CD8-positive, alpha-beta memory T cell (primary cell): ENCODE measurements around the gene ITPK1. TPM values are rescaled to one million over a fixed set of nuclear protein-coding genes. Genes with fewer than 3 reads are reported as not detected.

ENCODE experiments used
- CTCF ChIA-PET: fragments of 350-600 bp; sonication (Branson Sonifier 250); formaldehyde crosslinking; loops from one replicate; lab custom pipeline; 2021; ENCODE audit warnings: antibody characterized with exemption; lab: Charles Lee
- POLR2A ChIA-PET: fragments of 350-600 bp; sonication (Branson Sonifier 250); formaldehyde crosslinking; loops from one replicate; lab custom pipeline; 2021; ENCODE audit warnings: antibody characterized with exemption; lab: Charles Lee
- DNase-seq, 5 donors: peaks; one replicate each; pipeline versions ENCODE4 v3.0.0 to v3.0.0-alpha.2; 2020 to 2022; ENCODE audit warnings: mixed read lengths in 1 of 5
- H3K27ac ChIP-seq: one replicate; pipeline ENCODE4 v1.7.0; 2013; ENCODE audit warnings: low read depth, mild to moderate bottlenecking, low read length, moderate library complexity
- H3K27me3 ChIP-seq: 2 replicates; pipeline ENCODE4 v1.7.0; 2013; ENCODE audit warnings: low read length, mild to moderate bottlenecking; ENCODE audit not compliant: insufficient read depth, poor library complexity, severe bottlenecking
- H3K36me3 ChIP-seq: 2 replicates; pipeline ENCODE4 v1.7.0; 2013; ENCODE audit warnings: mild to moderate bottlenecking, low read length, moderate library complexity; ENCODE audit not compliant: insufficient read depth
- H3K4me1 ChIP-seq: 2 replicates; pipeline ENCODE4 v1.7.0; 2013; ENCODE audit warnings: mild to moderate bottlenecking, low read length, moderate library complexity; ENCODE audit not compliant: insufficient read depth
- H3K4me3 ChIP-seq: 2 replicates; pipeline ENCODE4 v1.7.0; 2013; ENCODE audit warnings: mild to moderate bottlenecking, low read length
- H3K9me3 ChIP-seq: 2 replicates; pipeline ENCODE4 v1.7.0; 2013; ENCODE audit warnings: mild to moderate bottlenecking, low read length
- H3K27ac Mint-ChIP-seq, 8 donors: one replicate each; pipeline ENCODE4 v1.8.0; 2020 to 2021; ENCODE audit warnings: mixed read lengths in 8 of 8, mild to moderate bottlenecking in 6 of 8, inconsistent platforms in 3 of 8, moderate library complexity in 3 of 8
- H3K27me3 Mint-ChIP-seq, 2 donors: one replicate each; pipeline ENCODE4 v1.8.0; 2020 to 2021; ENCODE audit warnings: mixed read lengths in 2 of 2, mild to moderate bottlenecking in 1 of 2, moderate library complexity in 1 of 2
- H3K36me3 Mint-ChIP-seq, 3 donors: one replicate each; pipeline ENCODE4 v1.8.0; 2020 to 2021; ENCODE audit warnings: mixed read lengths in 3 of 3, inconsistent platforms in 1 of 3, mild to moderate bottlenecking in 1 of 3
- H3K4me1 Mint-ChIP-seq, 3 donors: one replicate each; pipeline ENCODE4 v1.8.0; 2020 to 2021; ENCODE audit warnings: mixed read lengths in 3 of 3, inconsistent platforms in 1 of 3, mild to moderate bottlenecking in 1 of 3
- H3K4me3 Mint-ChIP-seq, 7 donors: one replicate each; pipeline ENCODE4 v1.8.0; 2020 to 2021; ENCODE audit warnings: mixed read lengths in 7 of 7, mild to moderate bottlenecking in 6 of 7, moderate library complexity in 4 of 7, inconsistent platforms in 2 of 7
- H3K9me3 Mint-ChIP-seq, 5 donors: one replicate each; pipeline ENCODE4 v1.8.0; 2020 to 2022; ENCODE audit warnings: mixed read lengths in 5 of 5, mild to moderate bottlenecking in 3 of 5, moderate library complexity in 2 of 5, inconsistent platforms in 1 of 5
- polyA plus RNA-seq: library from polyadenylated mRNA; unstranded; fragments of 300-500 nt; fragmentation: Illumina TruSeq; gene quantifications from one replicate; pipeline ENCODE4 v1.2.3, GENCODE V29; 2021
- total RNA-seq, 2 experiments: library from RNA; stranded (reverse); gene quantifications; one replicate each; pipeline ENCODE4 v1.2.3, GENCODE V29; 2021

Gene ITPK1
- total and polyA plus RNA-seq, 3 experiments from 2014 or later: 40.4 to 75.1 (median 66.1) TPM

DNA sequence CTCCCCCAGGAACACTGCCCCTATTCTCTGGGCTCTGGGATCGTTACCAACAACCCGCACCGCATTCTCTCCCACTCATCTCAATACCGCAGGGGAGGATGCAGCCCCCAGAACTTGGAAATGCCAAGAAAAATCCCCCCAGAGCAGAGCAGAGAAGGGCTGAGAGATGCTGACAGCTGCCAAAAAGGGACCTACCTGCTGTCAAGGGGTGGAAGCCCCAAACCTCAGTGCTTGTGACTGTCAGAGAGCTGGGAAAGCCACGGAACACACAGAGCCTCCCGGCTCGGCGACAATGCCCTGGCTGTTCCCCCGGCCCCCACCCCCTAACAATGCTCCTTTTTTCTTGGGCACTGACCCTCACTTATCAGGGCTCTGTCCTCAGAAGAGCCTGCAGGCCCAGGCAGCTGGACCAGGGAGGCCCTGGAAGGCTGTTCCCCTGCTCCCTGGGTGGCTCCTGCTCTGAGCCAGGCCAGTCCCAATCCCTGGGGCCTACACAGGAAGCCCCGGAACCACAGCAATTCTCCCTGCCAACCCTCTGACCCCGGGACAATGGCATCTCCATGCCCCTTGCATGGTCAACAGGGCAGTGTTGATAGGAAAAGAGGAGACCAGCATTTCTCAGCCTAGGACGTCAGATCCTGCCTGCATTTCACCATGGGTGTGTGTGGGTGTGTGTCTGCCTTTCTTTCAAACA, 78.9 kb downstream of the ITPK1 start:
- H3K9me3 Mint-ChIP-seq: no peaks in the 10 kb centered on the region

DNA sequence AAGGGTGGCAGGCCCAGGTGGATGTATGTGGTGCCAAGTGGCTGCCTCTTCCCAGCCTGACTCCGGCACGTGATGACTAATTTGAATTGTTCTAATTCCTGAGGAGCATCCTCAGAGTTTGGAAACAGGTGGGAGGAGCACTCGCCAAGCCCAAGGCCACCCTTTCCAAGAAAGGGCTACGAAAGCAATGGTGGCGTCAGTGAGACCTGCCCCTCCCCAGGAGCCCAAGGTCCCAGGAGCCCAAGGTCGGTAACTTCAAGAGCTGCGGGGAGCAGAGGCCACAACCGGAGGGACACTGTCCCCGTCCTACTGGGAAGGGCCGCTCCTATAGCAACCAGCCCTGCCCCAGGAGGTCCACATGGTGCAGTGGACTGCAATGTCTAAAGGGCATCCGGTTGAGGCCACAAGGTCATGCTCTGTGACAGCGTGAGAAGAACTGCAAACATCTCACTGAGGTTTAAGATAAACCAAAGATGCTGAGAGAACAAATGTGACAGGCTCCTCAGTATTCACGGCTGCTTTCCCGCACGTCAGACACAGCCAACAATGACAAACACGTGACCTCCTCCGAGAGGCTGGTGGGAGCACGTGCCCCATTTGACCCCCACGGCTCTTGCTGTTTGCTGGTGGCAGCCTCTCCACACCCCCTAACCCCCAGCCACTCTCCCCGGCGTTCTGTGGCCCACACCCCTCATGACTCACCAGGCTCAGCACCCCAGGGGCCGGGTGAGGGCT, 79.6 kb downstream of the ITPK1 start:
- Mint-ChIP-seq H3K4me3 (no peak overlapping the region), H3K27ac (peak overlapping the region in 6 of 8 donors; percentile 68 to 88 (median 73)), H3K36me3 (no peaks in the 10 kb centered on the region), H3K27me3 (no peaks in the 10 kb centered on the region), H3K4me1 (peaks cover 42 to 68% (median 50%) of the 10 kb centered on the region in 3 donors), H3K9me3 (no peaks in the 10 kb centered on the region)
- H3K4me1 ChIP-seq: peaks cover 25% of the 10 kb centered on the region
- DNase-seq: peak in 2 of 5 donors; percentile 20 to 61
- H3K27me3 ChIP-seq: no peaks in the 10 kb centered on the region
- CTCF ChIA-PET: interaction anchor here (0.6 kb wide), 1 partner anchor 96 kb away, joined by 3 read pairs; no protein-coding TSS in a partner anchor
- H3K36me3 ChIP-seq: no peaks in the 10 kb centered on the region
- POLR2A ChIA-PET: no interaction called here
- no peak overlapping the region for H3K4me3 ChIP-seq
- H3K27ac ChIP-seq: no peak overlapping the region
- no peaks in the 10 kb centered on the region for H3K9me3 ChIP-seq

More for the DNA sequence above, 78.9 kb downstream of the ITPK1 start:
- ChIA-PET CTCF (no interaction called here), POLR2A (no interaction called here)
- Histone ChIP-seq H3K9me3 (no peaks in the 10 kb centered on the region), H3K27me3 (no peaks in the 10 kb centered on the region), H3K27ac (no peak overlapping the region), H3K36me3 (no peaks in the 10 kb centered on the region), H3K4me3 (no peak overlapping the region), H3K4me1 (peaks cover 25% of the 10 kb centered on the region)
- Mint-ChIP-seq H3K4me1 (peaks cover 47 to 75% (median 57%) of the 10 kb centered on the region in 3 donors), H3K4me3 (no peak overlapping the region), H3K27ac (peak overlapping the region; percentile 65 to 90 (median 76)), H3K27me3 (no peaks in the 10 kb centered on the region), H3K36me3 (no peaks in the 10 kb centered on the region)
- DNase-seq: no peak

DNA sequence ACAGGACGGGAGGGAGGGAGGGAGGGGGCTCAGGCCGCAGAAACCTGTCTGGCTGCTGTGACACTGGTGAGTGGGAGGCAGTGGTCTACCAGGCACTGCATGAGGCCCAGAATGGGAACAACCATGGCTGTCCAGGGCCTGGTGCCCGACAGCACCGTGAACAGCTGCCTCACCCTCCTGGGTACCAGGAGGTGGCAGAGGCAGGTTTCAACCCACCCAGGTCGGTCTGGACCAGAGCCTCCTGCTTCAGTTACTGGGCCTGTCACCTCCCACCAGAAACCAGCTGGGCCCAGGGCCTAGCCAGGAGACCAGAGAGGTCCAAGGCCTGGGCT, 80.2 kb downstream of the ITPK1 start:
- DNase-seq: no peak
- H3K27ac ChIP-seq: no peak overlapping the region
- Mint-ChIP-seq H3K4me3 (no peak overlapping the region), H3K27me3 (no peaks in the 10 kb centered on the region), H3K9me3 (no peaks in the 10 kb centered on the region), H3K4me1 (peaks cover 38 to 62% (median 45%) of the 10 kb centered on the region in 3 donors), H3K27ac (peak overlapping the region in 2 of 8 donors; percentile 78 to 84), H3K36me3 (no peaks in the 10 kb centered on the region)
- ChIA-PET POLR2A (no interaction called here), CTCF (interaction anchor here (0.6 to 3.6 kb wide), 3 partner anchors 30 to 97 kb away, joined by 3 to 29 read pairs (median 7); partner anchors contain the start of gene ITPK1)
- H3K27me3 ChIP-seq: no peaks in the 10 kb centered on the region
- H3K9me3 ChIP-seq: no peaks in the 10 kb centered on the region
- peaks cover 25% of the 10 kb centered on the region for H3K4me1 ChIP-seq
- H3K36me3 ChIP-seq: no peaks in the 10 kb centered on the region
- no peak overlapping the region for H3K4me3 ChIP-seq

DNA sequence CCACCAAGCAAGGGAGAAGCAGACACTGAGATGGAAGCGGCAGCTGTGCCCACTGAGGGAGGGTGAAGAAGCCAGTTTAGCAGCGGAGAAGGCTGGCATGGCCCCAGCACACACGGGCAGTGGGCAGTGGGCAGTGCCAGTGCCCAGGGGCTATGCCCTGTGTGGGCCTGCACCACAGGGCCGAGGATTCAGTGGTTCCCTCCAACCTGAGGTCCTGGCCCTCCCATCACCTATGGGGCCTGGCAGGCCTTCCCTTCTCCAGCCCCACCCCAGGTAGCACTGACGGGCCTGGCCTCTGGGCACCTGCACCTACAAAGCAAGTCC, 81.1 kb downstream of the ITPK1 start:
- no peaks in the 10 kb centered on the region for H3K36me3 ChIP-seq
- no peaks in the 10 kb centered on the region for H3K9me3 ChIP-seq
- no peak overlapping the region for H3K27ac ChIP-seq
- Mint-ChIP-seq H3K36me3 (peaks cover 0 to 4% (median 0%) of the 10 kb centered on the region in 3 donors), H3K9me3 (no peaks in the 10 kb centered on the region), H3K4me1 (peaks cover 40 to 58% (median 43%) of the 10 kb centered on the region in 3 donors), H3K27me3 (no peaks in the 10 kb centered on the region), H3K4me3 (peak overlapping the region in 4 of 7 donors; percentile 65 to 74 (median 69)), H3K27ac (peak overlapping the region; percentile 69 to 95 (median 88))
- CTCF ChIA-PET: interaction anchor here (0.7 to 3.6 kb wide), 9 partner anchors 8 to 97 kb away, joined by 3 to 29 read pairs (median 3); partner anchors contain the start of gene ITPK1
- H3K4me1 ChIP-seq: peaks cover 25% of the 10 kb centered on the region
- H3K27me3 ChIP-seq: no peaks in the 10 kb centered on the region
- H3K4me3 ChIP-seq: no peak overlapping the region
- POLR2A ChIA-PET: interaction anchor here (1.6 kb wide), 1 partner anchor 78 kb away, joined by 4 read pairs; no protein-coding TSS in a partner anchor
- no peak for DNase-seq

DNA sequence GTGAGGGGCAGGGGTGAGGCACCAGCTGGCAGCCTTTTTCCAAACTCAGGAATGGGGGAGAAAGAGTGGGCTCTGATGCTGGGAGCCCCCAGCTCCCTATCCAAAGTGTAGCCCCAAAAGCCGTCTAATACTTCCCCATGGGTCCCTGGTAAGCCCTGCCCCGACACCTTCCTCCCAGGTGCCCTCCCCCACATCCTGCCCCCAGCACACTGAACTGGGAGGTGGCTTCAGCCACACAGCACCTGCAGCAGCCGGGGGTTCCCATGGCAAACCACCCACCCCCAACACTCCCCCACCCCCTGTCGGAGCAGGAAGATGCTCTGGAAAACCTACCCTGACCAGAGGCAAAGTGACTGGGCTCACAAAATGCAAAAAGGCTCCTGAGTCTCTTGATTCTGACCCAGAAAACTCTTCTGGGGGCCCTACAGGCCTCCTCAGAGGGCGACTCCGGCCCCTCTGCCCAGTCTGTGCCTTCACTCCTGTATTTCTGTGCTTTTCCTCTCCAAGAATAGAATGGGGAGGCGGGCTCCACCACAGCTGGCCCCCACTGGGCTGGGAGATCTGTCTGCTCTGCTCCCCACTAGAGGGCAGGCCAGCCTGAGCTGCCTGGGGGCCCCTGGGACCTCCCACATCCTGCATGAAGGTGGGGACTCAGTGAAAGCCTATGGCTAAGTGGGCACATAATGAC, 81.6 kb downstream of the ITPK1 start:
- Mint-ChIP-seq H3K36me3 (peaks cover 0 to 4% (median 0%) of the 10 kb centered on the region in 3 donors), H3K4me1 (peaks cover 39 to 54% (median 43%) of the 10 kb centered on the region in 3 donors), H3K27me3 (no peaks in the 10 kb centered on the region), H3K9me3 (no peaks in the 10 kb centered on the region), H3K4me3 (peak overlapping the region; percentile 55 to 74 (median 69)), H3K27ac (peak overlapping the region; percentile 69 to 95 (median 88))
- Histone ChIP-seq H3K9me3 (no peaks in the 10 kb centered on the region), H3K4me3 (no peak overlapping the region), H3K36me3 (no peaks in the 10 kb centered on the region), H3K27ac (no peak overlapping the region), H3K4me1 (peaks cover 25% of the 10 kb centered on the region), H3K27me3 (no peaks in the 10 kb centered on the region)
- CTCF ChIA-PET: interaction anchor here (0.6 to 3.6 kb wide), 12 partner anchors 9 to 319 kb away, joined by 3 to 29 read pairs (median 3); partner anchors contain the start of gene ITPK1
- peak; percentile 20 to 72 (median 42) for DNase-seq
- POLR2A ChIA-PET: interaction anchor here (1.6 kb wide), 1 partner anchor 79 kb away, joined by 4 read pairs; no protein-coding TSS in a partner anchor

DNA sequence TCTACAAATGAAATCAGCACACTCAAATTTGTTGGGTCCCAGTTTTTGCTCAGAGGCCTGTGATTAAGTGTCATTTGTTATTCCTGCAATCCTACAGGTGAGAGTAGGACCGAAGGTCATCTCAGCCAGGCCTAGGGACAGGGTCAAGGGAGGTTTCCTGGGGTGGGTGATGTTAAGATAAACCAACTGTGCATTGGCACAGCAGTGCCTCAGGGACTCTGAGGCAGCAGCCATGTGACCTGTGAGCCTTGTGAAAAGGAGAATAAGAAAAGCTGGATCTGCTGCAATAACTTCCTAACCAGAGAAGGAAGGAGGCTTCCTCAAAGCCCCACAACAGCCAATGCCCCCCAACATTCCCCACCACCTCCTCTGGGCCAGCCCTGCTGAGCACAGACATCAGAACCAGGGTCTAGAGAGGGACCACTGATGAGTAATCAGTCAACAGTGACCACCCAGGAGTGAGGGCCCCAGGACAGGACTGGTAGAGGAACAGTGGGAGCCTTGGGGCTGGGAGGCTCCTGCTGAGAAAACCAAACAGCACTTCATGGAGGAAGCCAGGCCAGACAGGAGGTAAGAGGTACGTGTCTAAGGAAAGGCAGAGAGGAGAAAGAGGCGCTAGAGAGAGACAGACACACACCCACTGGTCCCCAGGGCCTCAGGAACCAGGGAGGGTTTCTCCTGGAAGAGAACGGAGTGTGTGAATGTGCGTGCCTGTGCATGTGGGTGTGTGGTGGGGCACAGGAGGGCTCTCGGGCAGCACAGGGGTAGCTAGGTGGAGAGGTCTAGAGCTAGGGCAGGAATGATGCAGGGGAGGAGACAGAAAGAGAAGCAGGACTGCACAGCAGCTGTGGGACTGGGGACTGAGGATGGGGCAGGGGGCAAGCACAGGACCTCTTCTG, 82.4 kb downstream of the ITPK1 start:
- peak overlapping the region; percentile 36 to 95 (median 88) for H3K27ac Mint-ChIP-seq
- Histone ChIP-seq H3K27ac (no peak overlapping the region), H3K27me3 (no peaks in the 10 kb centered on the region), H3K36me3 (no peaks in the 10 kb centered on the region), H3K4me1 (peaks cover 25% of the 10 kb centered on the region), H3K4me3 (no peak overlapping the region), H3K9me3 (no peaks in the 10 kb centered on the region)
- H3K27me3 Mint-ChIP-seq: no peaks in the 10 kb centered on the region
- ChIA-PET POLR2A (interaction anchor here (1.6 kb wide), 1 partner anchor 80 kb away, joined by 4 read pairs; no protein-coding TSS in a partner anchor), CTCF (interaction anchor here (0.6 to 3.6 kb wide), 9 partner anchors 8 to 318 kb away, joined by 3 to 29 read pairs (median 4); partner anchors contain the start of gene ITPK1)
- H3K4me1 Mint-ChIP-seq: peaks cover 36 to 50% (median 43%) of the 10 kb centered on the region in 3 donors
- peaks cover 0 to 4% (median 0%) of the 10 kb centered on the region in 3 donors for H3K36me3 Mint-ChIP-seq
- peak overlapping the region in 6 of 7 donors; percentile 43 to 74 (median 70) for H3K4me3 Mint-ChIP-seq
- no peak for DNase-seq
- no peaks in the 10 kb centered on the region for H3K9me3 Mint-ChIP-seq

DNA sequence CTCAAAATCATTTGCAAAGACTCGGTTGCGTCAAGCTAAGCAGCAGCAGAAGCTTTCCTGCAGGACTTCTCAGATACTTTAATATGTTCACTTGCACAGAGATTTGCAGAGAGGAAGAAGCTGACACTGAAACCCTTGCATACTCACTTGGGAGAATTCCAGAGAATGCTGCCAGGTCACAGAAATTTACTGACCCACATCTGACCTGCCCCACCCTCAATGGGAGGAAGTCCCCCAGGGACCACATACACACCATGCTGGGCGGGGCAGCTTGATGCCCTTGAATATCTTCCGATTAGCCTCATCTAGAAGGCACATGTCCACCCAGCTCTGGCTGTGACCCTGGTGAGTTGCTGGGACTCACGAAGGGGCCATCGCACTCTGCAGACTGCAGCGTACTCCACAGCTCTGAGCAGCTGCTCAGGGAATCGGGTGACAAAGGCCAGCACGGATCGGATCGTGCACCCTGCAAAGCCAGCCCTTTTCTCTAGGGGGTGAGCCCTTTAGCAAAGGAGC, 83.2 kb downstream of the ITPK1 start:
- Mint-ChIP-seq H3K4me1 (peaks cover 35 to 47% (median 40%) of the 10 kb centered on the region in 3 donors), H3K27ac (peak overlapping the region in 2 of 8 donors; percentile 38 to 89), H3K27me3 (no peaks in the 10 kb centered on the region), H3K36me3 (peaks cover 0 to 4% (median 0%) of the 10 kb centered on the region in 3 donors), H3K4me3 (no peak overlapping the region), H3K9me3 (no peaks in the 10 kb centered on the region)
- H3K36me3 ChIP-seq: no peaks in the 10 kb centered on the region
- no peaks in the 10 kb centered on the region for H3K9me3 ChIP-seq
- DNase-seq: no peak
- H3K4me3 ChIP-seq: no peak overlapping the region
- no peak overlapping the region for H3K27ac ChIP-seq
- POLR2A ChIA-PET: no interaction called here
- H3K27me3 ChIP-seq: no peaks in the 10 kb centered on the region
- peaks cover 25% of the 10 kb centered on the region for H3K4me1 ChIP-seq
- CTCF ChIA-PET: interaction anchor here (3.0 to 3.6 kb wide), 2 partner anchors 81 to 100 kb away, joined by 14 to 29 read pairs; partner anchors contain the start of gene ITPK1
